ENCODE data around the gene RNGTT.

Gene RNGTT

GRCh38 chr6:88810701-88811100 is 152.7 kb downstream of the RNGTT start:
- no peak for DNase-seq (ENCODE audit: low read depth)
- TF ChIP-seq CTCF (conservative IDR thresholded peaks at IDR 0.05; ENCODE audit: low read depth, low read length) = no peak

GRCh38 chr6:88810089-88810488 is 153.3 kb downstream of the RNGTT start:
- DNase-seq (ENCODE audit: low read depth) = no peak
- TF ChIP-seq CTCF (conservative IDR thresholded peaks at IDR 0.05; ENCODE audit: low read depth, low read length) = no peak
- no peak overlapping the region for H3K4me3 ChIP-seq (ENCODE audit: low read depth, low read length)

More at GRCh38 chr6:88810701-88811100, 152.7 kb downstream of the RNGTT start:
- H3K4me3 ChIP-seq (ENCODE audit: low read depth, low read length) = no peak overlapping the region

- H3K4me3 ChIP-seq (ENCODE audit: low read depth, low read length) = no peak overlapping the region
- no peak for DNase-seq (ENCODE audit: low read depth)
- no peak for TF ChIP-seq CTCF (conservative IDR thresholded peaks at IDR 0.05; ENCODE audit: low read depth, low read length)
Measured at GRCh38 chr6:88808381-88808780, 155.0 kb downstream of the RNGTT start.

- H3K4me3 ChIP-seq (ENCODE audit: low read depth, low read length) = no peak overlapping the region
- DNase-seq (ENCODE audit: low read depth) = no peak
- TF ChIP-seq CTCF (conservative IDR thresholded peaks at IDR 0.05; ENCODE audit: low read depth, low read length) = no peak
Measured at GRCh38 chr6:88807622-88808021, 155.8 kb downstream of the RNGTT start.

GRCh38 chr6:88806728-88807127 is 156.7 kb downstream of the RNGTT start:
- no peak for TF ChIP-seq CTCF (conservative IDR thresholded peaks at IDR 0.05; ENCODE audit: low read depth, low read length)
- H3K4me3 ChIP-seq (ENCODE audit: low read depth, low read length) = no peak overlapping the region
- DNase-seq (ENCODE audit: low read depth) = no peak

GRCh38 chr6:88804701-88805100 is 158.7 kb downstream of the RNGTT start:
- no peak for TF ChIP-seq CTCF (conservative IDR thresholded peaks at IDR 0.05; ENCODE audit: low read depth, low read length)
- no peak overlapping the region for H3K4me3 ChIP-seq (ENCODE audit: low read depth, low read length)
- DNase-seq (ENCODE audit: low read depth) = peak; percentile 41

GRCh38 chr6:88785478-88785877 is 177.9 kb downstream of the RNGTT start:
- DNase-seq (ENCODE audit: low read depth) = peak; percentile 28
- no peak overlapping the region for H3K4me3 ChIP-seq (ENCODE audit: low read depth, low read length)
- no peak for TF ChIP-seq CTCF (conservative IDR thresholded peaks at IDR 0.05; ENCODE audit: low read depth, low read length)
